AG04450 (cell line): ENCODE measurements around the gene GPX4. TPM values are rescaled to one million over a fixed set of nuclear protein-coding genes. Genes with fewer than 3 reads are reported as not detected.

Source experiments
- CTCF ChIA-PET: fragments of 300-600, 350-600 bp; formaldehyde crosslinking; extraction: SDS; loops from one replicate; lab custom pipeline; 2022; ENCODE audit warnings: antibody characterized with exemption, inconsistent platforms; lab: Charles Lee
- POLR2A ChIA-PET: fragments of 350-600 bp; formaldehyde crosslinking; extraction: SDS; loops from one replicate; lab custom pipeline; 2021; ENCODE audit warnings: antibody characterized with exemption, inconsistent platforms; lab: Yijun Ruan, JAX
- DNase-seq: peaks from one replicate; pipeline ENCODE4 v3.0.0-alpha.2; 2011; ENCODE audit warnings: low read depth, low spot score
- H3K27ac ChIP-seq: one replicate; pipeline ENCODE4 v1.5.1; 2012; ENCODE audit warnings: low read depth, low read length, control low read depth
- H3K27me3 ChIP-seq: one replicate; pipeline ENCODE4 v1.6.0; 2012; ENCODE audit warnings: low read length; ENCODE audit not compliant: control insufficient read depth, insufficient read depth
- H3K4me3 ChIP-seq: 2 replicates; pipeline ENCODE4 v1.5.1; 2011; ENCODE audit warnings: mild to moderate bottlenecking, low read depth, low read length, control low read depth
- H3K9me3 ChIP-seq: 2 replicates; pipeline ENCODE4 v1.5.1; 2012; ENCODE audit warnings: low read length; ENCODE audit not compliant: control insufficient read depth, insufficient read depth
- CTCF ChIP-seq: IDR thresholded peaks from 2 replicates; pipeline ENCODE4 v1.5.1; 2011; ENCODE audit warnings: low read depth, low read length, control low read depth, inconsistent platforms
- polyA plus RNA-seq: library from polyadenylated mRNA; depleted of rRNA; stranded (reverse); fragments of >200 nt; gene quantifications from 2 replicates; pipeline ENCODE4 v1.2.3, GENCODE V29; 2011

The GPX4 gene
- polyA plus RNA-seq, 1 experiment: 627 TPM

- POLR2A ChIA-PET: interaction anchor here (0.7 kb wide), 1 partner anchor 180 kb away, joined by 3 read pairs; the partner anchor contains the start of gene CIRBP
- CTCF ChIA-PET: interaction anchor here (1.4 kb wide), 1 partner anchor 106 kb away, joined by 3 read pairs; no protein-coding TSS in a partner anchor
- no peak for TF ChIP-seq CTCF
- Histone ChIP-seq H3K9me3 (no peaks in the 10 kb centered on the region; the same call in 1 of the 2 replicates), H3K27me3 (no peaks in the 10 kb centered on the region), H3K27ac (no peak overlapping the region), H3K4me3 (no peak overlapping the region)
- DNase-seq: no peak
Observed at GRCh38 chr19:1089126-1089771, 14.5 kb upstream of the GPX4 start.

- POLR2A ChIA-PET: interaction anchor here (0.7 kb wide), 1 partner anchor 179 kb away, joined by 3 read pairs; the partner anchor contains the start of gene CIRBP
- DNase-seq: no peak
- no peak for TF ChIP-seq CTCF
- Histone ChIP-seq H3K4me3 (no peak overlapping the region), H3K9me3 (no peaks in the 10 kb centered on the region; the same call in 1 of the 2 replicates), H3K27me3 (no peaks in the 10 kb centered on the region), H3K27ac (no peak overlapping the region)
- CTCF ChIA-PET: interaction anchor here (1.4 kb wide), 1 partner anchor 105 kb away, joined by 3 read pairs; no protein-coding TSS in a partner anchor
Observed at GRCh38 chr19:1089891-1090290, 13.9 kb upstream of the GPX4 start.

- POLR2A ChIA-PET: interaction anchor here (0.6 kb wide), 1 partner anchor 514 kb away, joined by 3 read pairs; the partner anchor contains the start of gene UQCR11
Observed at GRCh38 chr19:1090731-1091543, 12.9 kb upstream of the GPX4 start.

GRCh38 chr19:1091544-1092175 lies 12.1 kb upstream of the GPX4 start:
- H3K27ac ChIP-seq: no peak overlapping the region
- H3K9me3 ChIP-seq: no peaks in the 10 kb centered on the region; the same call in 1 of the 2 replicates
- ChIA-PET CTCF (no interaction called here), POLR2A (no interaction called here)
- H3K27me3 ChIP-seq: no peaks in the 10 kb centered on the region
- no peak for DNase-seq
- TF ChIP-seq CTCF: no peak
- no peak overlapping the region for H3K4me3 ChIP-seq

More at GRCh38 chr19:1090731-1091543, 12.9 kb upstream of the GPX4 start:
- H3K4me3 ChIP-seq: no peak overlapping the region
- no peaks in the 10 kb centered on the region; the same call in 1 of the 2 replicates for H3K9me3 ChIP-seq
- DNase-seq: no peak
- H3K27ac ChIP-seq: no peak overlapping the region
- CTCF ChIA-PET: interaction anchor here (1.4 kb wide), 1 partner anchor 104 kb away, joined by 3 read pairs; no protein-coding TSS in a partner anchor
- TF ChIP-seq CTCF: no peak
- H3K27me3 ChIP-seq: no peaks in the 10 kb centered on the region
